Coronary artery (tissue), 2 donors: Measurements from ENCODE around the gene ANKRD61.
"Not testable (repeated sequence)": the region's sequence is repeated elsewhere in the genome, so short reads cannot be mapped to it uniquely, and the experiment has no call there.

Source experiments
- DNase-seq: peaks from one replicate; pipeline ENCODE4 v3.0.0-alpha.2; 2017; ENCODE audit warnings: low spot score
- H3K27ac ChIP-seq, 2 donors: fragments of 200-600 bp; sonication (generic); one replicate each; pipeline ENCODE4 v1.5.1; 2016 to 2019
- H3K4me3 ChIP-seq: fragments of 200-600 bp; sonication (generic); 2 replicates; pipeline ENCODE4 v1.5.1; 2016; ENCODE audit warnings: mild to moderate bottlenecking, moderate library complexity
- TF ChIP-seq, protein P1 (sequence below): fragments of 200-600 bp; sonication (generic); IDR thresholded peaks from one replicate; pipeline ENCODE4 v1.5.1; 2019; ENCODE audit warnings: antibody characterized with exemption

Gene ANKRD61

DNA sequence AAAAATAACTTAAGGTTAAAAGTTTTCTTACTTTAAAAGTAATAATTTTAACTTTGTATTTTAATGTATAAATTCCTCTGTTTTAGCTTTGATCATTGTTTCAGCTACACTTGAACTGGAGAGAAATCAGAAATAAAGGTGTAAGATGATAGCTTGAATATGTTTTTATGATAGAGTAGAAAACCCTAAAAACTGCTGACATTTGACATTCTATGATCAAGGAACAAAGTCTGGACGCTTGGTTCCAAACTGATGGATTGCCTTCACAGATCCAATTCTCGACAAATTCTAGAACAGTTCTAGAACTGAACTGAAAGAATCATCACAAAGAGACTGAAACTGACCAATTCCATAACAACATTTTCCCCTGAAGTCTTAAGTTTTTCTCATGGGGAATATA is at the start of gene ANKRD61:
ANKRD61 (plus strand) TSS at position 389 of the 400 bp plus-strand sequence; CDS start at position 389, 0 bp downstream.
- Histone ChIP-seq H3K27ac (no peak within 1 kb of the TSS), H3K4me3 (no peak within 1 kb of the TSS)
- no peak for DNase-seq
- TF ChIP-seq, protein P1, sequence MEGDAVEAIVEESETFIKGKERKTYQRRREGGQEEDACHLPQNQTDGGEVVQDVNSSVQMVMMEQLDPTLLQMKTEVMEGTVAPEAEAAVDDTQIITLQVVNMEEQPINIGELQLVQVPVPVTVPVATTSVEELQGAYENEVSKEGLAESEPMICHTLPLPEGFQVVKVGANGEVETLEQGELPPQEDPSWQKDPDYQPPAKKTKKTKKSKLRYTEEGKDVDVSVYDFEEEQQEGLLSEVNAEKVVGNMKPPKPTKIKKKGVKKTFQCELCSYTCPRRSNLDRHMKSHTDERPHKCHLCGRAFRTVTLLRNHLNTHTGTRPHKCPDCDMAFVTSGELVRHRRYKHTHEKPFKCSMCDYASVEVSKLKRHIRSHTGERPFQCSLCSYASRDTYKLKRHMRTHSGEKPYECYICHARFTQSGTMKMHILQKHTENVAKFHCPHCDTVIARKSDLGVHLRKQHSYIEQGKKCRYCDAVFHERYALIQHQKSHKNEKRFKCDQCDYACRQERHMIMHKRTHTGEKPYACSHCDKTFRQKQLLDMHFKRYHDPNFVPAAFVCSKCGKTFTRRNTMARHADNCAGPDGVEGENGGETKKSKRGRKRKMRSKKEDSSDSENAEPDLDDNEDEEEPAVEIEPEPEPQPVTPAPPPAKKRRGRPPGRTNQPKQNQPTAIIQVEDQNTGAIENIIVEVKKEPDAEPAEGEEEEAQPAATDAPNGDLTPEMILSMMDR, result no peak

DNA sequence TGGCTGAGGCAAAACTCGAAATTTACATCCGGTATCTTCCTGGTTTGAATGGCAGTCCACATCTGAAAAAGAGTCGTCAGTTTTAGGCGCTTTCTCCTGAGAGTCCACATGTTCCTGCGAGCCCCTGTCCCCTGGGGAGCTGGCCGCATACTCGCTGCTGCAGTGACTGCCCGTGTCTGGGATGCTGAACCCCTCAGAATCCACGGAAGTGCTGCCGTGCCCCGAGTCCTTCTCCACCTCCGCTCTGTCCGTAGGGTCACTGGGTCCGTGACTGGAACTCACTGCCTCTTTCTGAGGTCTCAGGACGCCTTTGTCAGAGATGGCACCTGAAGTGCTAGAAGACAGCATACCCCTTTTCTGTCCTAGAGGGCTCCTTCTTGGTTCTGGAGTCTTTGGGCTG is 44.1 kb upstream of the ANKRD61 start:
- DNase-seq, H3K4me3 ChIP-seq, H3K27ac ChIP-seq: not testable (repeated sequence)

DNA sequence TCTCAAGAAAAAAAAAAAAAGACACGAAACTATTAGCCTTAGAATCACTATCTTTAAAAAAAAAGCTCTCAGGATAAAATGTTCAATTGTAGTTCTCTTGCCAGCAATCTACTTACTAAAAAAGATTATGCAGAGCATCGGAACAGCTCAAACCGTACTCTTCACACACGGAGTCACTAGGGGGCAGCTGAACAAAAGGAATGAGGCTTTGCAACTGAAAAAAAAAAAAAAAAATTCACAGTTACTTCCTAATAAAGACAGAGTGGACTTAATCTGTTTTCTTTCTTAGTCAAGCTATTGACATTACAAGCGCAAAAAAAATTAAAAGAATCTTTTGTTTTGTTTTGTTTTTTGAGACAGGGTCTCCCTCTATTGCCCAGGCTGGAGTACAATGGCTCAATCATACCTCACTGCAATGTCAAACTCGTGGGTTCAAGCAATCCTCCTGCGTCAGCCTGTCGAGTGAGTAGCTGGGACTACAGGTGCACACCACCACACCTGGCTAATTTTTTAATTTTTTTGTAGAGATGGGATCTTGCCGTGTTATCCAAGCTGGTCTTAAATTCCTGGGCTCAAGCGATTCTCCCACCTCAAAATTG is 33.9 kb upstream of the ANKRD61 start:
- no peak for DNase-seq
- TF ChIP-seq, protein P1, result peak; percentile 42
- Histone ChIP-seq H3K27ac (no peak overlapping the region), H3K4me3 (no peak overlapping the region)

DNA sequence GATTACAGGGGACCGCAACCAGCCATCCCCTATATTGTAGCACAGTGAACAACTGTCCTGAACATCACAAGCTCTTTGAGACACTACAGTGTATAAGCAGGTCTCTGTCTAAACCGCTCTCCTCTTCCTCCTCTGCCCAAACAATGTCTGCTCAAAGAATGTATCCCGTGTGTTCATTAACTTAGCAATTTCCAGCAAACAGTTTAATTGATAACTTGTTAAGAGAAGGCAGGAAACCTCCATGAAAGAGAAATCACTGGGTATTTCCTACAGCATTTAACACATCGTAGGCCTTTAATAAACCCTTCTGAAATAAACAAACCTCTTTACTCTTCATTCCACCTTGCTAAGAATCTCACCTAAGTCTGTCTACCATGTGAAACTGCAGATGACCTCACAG is 23.8 kb upstream of the ANKRD61 start:
- H3K4me3 ChIP-seq, result no peak overlapping the region
- no peak for DNase-seq
- H3K27ac ChIP-seq, result no peak overlapping the region
- TF ChIP-seq, protein P1, result no peak

DNA sequence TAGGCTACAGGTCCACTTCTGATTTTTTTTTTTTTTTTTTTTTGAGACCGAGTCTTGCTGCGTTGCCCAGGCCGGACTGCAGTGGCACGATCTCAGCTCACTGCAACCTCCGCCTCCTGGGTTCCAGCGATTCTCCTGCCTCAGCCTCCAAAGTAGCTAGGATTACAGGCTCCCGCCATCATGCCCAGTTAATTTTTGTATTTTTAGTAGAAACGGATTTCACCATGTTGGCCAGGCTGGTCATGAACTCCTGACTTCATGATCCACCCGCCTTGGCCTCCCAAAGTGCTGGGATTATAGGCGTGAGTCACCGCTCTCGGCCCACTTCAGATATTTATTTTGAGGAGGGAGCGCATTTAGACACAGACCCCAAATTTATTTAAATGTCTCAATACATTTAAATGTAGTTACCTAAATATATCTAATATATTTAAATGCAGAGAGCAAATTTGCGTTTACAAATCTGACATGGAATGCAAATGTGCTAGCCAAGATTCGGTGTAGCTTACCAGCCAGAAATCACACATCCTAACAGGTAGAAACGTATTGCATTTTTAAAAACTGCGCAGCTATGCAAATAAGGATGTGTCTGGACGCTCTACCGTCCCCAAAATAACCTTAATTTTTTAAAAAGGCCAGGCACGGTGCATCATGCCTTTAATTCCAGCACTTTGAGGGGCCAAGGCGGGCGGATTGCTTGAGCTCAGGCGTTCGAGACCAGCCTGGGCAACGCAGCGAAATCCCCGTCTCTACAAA is 23.2 kb upstream of the ANKRD61 start:
- Histone ChIP-seq H3K27ac (peak overlapping the region in 1 of 2 donors; percentile 48), H3K4me3 (peak overlapping the region; percentile 92)
- DNase-seq, result not testable (repeated sequence)

DNA sequence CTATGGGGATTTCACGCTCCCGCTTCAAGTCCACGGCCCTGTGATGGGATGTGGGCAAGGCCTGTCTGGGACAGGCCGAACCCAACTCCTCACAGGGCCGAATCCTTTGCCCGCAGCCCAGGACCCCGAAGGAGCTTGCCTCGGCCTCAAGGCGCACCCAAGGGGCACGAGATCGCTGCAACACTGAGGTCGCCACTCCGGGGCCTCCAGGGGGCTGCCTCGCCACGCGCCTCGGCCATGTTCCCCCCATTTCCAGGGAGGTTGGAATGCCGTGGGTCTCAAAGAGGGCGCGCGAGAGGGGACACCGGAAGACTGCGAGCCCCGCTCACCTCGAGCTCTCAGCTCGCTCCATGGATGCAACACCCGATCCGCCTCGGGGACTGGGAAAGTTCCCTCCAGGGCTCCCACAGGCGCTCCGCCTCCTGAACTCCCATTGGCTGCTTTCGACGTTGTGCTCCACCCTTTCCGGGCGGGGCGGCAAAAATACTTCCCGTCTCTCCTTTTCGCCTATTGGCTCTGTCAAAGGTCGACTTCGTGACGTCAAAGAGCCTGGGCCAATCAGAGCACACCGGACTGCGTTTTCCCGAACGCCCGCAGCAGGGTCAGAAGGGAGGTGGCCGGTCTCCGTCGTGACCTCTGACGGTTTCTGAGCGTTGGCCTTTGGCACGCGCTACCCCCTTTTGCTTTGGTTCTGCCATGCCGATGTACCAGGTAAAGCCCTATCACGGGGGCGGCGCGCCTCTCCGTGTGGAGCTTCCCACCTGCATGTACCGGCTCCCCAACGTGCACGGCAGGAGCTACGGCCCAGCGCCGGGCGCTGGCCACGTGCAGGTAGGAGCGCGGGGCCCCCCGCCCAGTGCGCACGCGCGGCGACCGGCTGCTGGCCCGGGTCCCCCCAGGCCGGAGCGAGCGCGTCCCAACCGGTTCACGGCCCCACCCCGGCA is 22.2 kb upstream of the ANKRD61 start, which contains the start of the genes AIMP2 and PMS2:
AIMP2 (plus strand) TSS at position 605 of the 944 bp plus-strand sequence; CDS start at position 697, 92 bp downstream.
PMS2 (minus strand) TSS at position 382 of the 944 bp plus-strand sequence; CDS start at position 352, 30 bp downstream.
- peak; percentile 99 for DNase-seq
- Histone ChIP-seq H3K27ac (peak within 1 kb of the TSS; percentile 48 to 97), H3K4me3 (peak within 1 kb of the TSS; percentile 92)
- TF ChIP-seq, protein P1, result no peak

DNA sequence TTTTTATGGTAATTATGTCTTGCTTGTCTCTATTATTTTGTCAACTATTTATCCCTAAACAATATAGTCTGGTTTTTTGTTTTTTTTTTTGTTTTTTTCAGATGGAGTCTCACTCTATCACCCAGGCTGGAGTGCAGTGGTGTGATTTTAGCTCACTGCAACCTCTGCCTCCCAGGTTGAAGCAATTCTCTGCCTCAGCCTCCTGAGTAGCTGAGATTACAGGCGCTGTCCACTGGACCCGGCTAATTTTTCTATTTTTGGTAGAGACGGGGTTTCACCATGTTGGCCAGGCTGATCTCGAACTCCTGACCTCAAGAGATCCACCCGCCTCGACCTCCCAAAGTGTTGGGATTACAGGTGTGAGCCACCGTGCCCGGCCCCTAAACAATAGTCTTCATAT is 20.8 kb upstream of the ANKRD61 start:
- H3K27ac ChIP-seq, H3K4me3 ChIP-seq, DNase-seq: not testable (repeated sequence)

DNA sequence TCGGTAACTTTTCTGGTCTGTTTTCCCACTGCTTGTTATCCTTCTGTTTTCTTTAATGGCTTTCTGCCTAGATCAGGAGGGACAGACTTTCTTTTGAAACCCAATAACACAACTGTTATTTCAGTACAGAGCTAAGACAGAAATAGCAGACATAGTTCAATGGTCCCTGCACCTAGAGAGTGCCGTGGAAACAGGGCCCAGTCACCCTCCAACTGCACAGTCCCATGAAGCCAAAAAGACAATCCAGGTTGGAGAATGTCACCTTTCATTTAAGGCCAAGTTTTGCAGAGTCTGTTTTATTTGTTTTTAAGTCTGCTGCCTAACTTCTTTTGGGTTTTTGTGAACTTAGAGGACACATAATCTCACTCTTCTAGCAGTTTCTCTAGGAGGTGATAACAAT is 19.6 kb upstream of the ANKRD61 start:
- H3K4me3 ChIP-seq, result no peak overlapping the region
- no peak for DNase-seq

More for the DNA sequence above, 19.6 kb upstream of the ANKRD61 start:
- TF ChIP-seq, protein P1, result no peak
- no peak overlapping the region for H3K27ac ChIP-seq
